Measurements from ENCODE around the gene ARL13A.
A peak's percentile ranks its signal among the peaks of the same experiment; 100 is the strongest.

The ARL13A gene

DNA sequence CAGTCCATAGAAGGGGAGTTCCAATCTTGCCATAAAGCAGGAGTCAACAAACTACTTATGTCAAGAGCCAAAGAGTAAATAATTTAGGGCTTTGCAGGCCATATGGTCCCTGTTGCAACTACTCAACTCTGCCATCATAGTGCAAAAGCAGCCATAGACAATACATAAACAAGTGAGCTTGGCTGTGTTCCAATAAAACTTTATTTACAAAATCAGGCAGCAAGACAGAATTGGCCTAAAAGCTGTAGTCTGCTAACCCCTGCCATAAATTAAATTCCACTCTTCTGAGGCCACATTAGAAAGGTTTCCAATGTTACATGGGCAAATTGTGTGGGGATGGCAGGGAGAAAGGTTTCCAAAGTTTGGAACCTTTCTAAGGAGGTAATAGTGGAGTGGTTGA, 67.7 kb downstream of the ARL13A start:
- no peaks in the 10 kb centered on the region for H3K27me3 Mint-ChIP-seq
- H3K27ac Mint-ChIP-seq, result no peak overlapping the region
- H3K36me3 Mint-ChIP-seq, result peaks cover 6% of the 10 kb centered on the region
- H3K9me3 Mint-ChIP-seq, result no peaks in the 10 kb centered on the region
- peaks cover 8% of the 10 kb centered on the region for H3K4me1 Mint-ChIP-seq
- no peak overlapping the region for H3K4me3 Mint-ChIP-seq

DNA sequence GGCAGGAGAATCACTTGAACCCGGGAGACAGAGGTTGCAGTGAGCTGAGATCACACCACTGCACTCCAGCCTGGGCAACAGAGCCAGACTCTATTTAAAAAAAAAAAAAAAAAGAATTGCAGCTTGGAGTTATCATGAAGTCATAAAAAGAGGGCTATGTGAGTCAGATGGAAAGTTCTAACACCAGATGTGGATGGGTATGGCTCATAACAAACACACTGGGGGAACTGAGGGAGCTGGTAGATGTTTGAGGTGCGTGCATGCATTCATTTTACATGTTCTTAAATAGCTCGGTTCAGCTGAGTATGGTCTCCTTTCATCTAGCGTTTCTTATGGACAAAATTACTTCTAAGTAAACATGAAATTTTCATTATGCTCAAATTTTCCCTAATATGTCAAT, 70.7 kb downstream of the ARL13A start:
- Mint-ChIP-seq H3K27ac (peak overlapping the region; percentile 63), H3K4me3 (no peak overlapping the region), H3K9me3 (no peaks in the 10 kb centered on the region), H3K4me1 (peaks cover 20% of the 10 kb centered on the region), H3K36me3 (peaks cover 7% of the 10 kb centered on the region), H3K27me3 (no peaks in the 10 kb centered on the region)

All from activated naive CD4-positive, alpha-beta T cell treated with anti-CD3 and anti-CD28 coated beads, Interleukin-2, amount 50 U/mL, for 24 hours (primary cell).